ENCODE measurements around the gene KSR1.
"Not testable (repeated sequence)": the region's sequence is repeated elsewhere in the genome, so short reads cannot be mapped to it uniquely, and the experiment has no call there.

The KSR1 gene

DNA sequence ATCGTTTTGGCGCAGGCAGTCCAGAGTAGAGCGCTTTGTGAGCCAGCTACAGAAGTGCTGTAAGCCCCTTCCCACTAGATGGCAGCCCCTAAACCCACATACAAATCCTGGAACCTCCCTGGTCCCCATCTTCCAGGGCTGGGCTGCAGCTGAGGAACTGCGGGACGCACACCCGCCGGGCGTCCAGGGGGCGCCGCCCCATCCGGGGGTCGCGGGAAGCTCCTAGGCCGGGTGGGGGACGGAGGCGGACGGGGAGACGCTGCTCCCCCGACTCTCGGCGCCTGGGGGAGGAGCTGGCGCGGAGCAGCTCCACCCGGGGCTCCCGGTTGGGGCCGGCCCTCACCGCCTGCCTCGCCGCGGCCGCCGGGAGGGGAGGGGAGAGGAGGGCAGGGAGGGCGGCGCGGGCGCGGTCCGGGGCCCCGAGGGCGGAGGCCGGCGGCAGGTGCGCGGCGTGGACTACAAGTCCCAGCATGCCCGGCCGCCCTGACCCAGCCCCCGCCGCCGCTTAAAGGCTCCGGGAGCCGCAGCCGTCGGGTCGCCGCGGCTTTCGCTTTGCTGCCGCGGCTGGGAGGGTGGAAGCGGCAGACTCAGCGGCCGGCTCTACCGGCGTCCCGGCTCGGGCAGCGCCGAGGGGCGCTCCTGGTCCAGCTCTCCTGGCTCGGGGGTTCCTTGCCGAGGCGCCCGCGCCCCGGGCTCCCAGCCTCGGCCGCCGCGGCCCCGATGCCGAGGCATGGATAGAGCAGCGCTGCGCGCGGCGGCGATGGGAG is at the start of gene KSR1:
KSR1 (plus strand) TSS at position 535 of the 767 bp plus-strand sequence; CDS start at position 731, 196 bp downstream.
- peak; percentile 68 for DNase-seq

DNA sequence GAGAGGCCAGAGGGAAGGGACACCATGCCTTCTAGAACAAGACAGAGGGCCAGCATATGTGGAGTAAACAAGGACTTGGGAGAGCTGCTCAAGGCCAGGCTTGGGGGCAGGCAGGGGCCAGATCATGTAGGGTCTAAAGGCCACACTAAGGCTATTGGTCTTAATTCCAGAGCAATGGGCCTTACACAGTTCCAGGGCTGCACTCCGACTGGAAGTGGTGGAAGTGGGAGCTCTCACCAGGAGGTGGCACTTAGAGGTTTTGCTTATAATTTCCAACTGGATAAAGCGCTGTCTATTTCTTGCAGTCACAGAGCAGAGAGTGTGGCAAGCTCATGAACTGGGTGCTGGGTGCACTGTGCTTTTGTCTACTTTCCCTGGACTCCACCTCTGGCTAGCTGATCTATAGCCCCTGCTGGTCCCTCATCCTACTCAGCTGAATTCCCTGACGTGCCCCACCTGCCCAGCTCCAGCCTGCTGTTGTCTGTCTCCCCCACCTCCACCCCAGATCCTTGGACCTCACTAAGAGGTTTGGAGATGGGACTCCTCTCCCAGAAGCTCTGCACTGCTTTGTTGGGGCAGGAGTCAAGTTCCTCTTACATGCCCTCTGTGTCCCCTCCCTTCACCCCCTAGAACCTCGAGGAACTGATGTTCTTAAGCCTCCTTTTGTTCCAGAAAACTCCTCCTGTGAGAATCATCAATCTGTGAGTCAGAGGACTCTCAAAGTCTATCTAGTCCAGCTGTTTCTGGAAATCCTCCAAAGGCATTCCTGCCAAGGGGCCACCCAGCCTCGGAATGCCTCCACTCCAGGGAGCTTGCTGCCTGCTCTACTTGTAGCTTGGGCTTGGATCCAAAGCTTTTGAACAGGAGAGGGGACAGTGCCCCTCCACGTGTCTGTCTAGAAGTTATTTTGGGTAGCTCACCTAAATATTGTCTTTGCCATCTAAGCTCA is 48.1 kb upstream of the KSR1 start:
- peak; percentile 62 for DNase-seq

DNA sequence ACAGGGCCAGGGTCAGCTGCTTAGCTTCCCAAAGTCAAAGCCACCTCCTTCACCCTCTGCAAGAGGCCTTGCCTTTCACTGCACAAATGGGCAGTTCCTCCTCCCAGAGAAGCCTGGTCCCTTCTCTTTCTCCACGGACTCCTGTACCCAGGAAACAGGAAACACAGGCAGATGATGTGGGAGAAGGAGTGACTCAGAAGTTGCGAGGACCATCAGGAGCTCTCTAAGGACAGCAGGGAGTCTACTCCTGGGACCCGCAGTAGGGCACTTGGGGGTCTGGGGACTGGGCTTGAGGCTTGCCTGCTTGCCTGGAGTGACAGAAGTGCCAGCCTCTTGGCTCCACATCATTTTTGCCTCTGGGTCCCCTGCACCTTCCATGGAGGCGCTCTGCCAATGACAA is 47.4 kb upstream of the KSR1 start:
- DNase-seq: no peak

DNA sequence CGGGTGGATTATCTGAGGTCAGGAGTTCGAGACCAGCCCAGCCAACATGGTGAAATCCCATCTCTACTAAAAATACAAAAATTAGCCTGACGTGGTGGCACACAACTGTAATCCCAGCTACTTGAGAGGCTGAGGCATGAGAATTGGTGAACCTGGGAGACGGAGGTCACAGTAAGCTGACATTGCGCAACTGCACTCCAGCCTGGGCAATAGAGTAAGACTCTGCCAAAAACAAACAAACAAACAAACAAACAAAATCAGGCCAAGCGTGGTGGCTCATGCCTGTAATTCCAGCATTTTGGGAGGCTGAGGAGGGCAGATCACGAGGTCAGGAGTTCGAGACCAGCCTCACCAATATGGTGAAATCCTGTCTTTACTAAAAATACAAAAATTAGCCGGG is 44.1 kb upstream of the KSR1 start:
- not testable (repeated sequence) for DNase-seq

DNA sequence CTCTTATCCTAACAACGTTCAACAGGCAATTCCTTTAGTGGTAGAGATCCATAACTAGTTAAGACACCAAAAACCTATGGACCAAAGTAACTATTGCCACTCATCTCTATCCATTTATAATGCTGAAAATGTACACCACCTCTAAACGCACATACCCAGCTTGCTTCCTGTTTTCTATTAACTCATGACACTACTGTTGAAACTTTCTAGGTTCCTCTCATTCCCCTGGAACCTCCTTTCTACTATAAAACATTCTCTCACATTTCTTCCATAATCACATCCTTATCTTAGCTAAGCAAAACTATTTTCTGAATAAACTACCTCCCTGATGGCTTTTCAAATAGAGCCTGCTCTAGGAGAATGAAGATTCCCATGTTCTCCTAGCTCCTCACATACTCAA is 42.9 kb upstream of the KSR1 start:
- DNase-seq: no peak

DNA sequence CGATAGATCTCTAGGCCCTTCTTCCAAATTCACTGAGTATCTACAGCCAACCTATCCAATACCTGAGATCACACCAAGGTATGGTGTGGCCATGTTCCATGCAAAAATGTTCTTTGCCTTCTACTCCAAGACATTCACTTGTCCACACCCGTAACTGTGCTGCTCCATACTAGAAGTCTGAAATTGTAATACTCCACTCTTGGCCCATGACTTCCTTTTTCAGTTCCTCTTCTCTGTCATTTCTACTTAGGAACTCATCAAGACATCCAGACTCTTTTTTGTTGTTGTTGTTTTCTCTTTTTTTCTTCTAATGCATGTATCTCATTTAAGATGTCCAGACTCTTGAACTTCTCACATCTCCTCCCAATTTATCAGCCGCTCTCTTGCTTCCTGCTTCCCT is 42.5 kb upstream of the KSR1 start:
- no peak for DNase-seq

DNA sequence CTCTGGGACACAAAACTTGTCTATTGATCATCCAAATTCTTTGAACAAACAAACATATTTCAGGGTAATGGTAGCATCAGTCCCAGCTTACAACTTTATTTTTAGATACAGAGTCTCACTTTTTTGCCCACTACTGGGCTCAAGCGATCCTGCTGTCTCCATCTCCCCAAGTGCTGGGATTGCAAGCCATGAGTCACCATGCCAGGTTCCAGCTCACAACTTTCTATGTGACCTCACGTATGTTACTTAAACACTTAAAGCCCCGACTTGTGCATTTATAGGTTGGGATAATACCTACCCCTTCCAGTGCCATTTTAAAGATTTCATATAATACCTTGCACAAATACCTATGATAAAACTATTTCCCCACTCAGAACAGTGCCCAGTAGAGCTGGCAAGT is 42.0 kb upstream of the KSR1 start:
- no peak for DNase-seq

DNA sequence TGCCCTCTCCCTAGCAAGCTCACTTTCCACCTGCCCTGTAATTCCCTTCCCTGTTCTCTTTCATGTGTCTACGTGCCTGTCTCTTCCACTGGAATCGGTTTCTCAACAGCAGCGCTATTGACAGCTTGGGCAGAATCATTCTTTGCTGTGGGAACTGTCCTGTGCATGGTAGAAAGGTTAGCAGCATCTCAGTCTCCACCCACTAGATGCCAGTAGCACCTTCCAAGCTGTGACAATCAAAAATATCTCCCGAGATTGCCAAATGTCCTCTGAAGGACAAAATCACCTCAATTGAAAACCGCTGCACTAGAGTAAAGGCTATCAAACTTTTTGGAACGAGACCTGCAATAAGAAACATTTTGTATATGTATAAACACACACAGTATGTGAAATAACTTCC is 41.6 kb upstream of the KSR1 start:
- DNase-seq: no peak

DNA sequence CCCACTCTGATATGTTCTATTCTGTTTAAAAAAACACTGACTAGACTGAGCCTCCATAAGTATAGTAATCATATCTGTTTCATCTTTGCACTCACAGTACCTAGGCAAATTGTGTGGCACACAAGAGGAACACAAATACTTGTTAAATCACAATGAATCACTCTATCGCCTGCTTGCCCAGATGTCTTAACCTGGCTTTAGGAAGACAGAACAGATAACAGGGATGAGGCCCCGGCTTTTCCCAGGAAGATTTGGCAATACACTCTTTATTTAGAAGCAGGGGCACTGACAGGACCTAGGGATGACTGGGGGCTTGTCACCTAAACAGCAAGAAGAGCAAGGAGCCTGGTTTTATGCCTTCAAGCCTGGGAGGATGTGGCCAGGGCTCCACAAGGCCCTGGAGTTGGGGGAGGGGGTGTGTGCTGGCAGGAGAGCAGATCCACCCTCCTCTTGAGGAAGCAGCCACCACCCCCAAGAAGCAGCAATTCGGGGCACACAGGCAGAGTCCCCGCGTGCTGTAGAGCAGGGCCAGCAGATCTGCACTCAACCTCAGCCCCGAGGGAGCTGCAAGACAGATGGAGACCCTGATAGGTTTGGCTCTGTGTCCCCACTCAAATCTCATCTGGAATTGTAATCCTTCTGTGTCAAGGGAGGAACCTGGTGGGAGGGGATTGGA is 41.0 kb upstream of the KSR1 start:
- DNase-seq: no peak

DNA sequence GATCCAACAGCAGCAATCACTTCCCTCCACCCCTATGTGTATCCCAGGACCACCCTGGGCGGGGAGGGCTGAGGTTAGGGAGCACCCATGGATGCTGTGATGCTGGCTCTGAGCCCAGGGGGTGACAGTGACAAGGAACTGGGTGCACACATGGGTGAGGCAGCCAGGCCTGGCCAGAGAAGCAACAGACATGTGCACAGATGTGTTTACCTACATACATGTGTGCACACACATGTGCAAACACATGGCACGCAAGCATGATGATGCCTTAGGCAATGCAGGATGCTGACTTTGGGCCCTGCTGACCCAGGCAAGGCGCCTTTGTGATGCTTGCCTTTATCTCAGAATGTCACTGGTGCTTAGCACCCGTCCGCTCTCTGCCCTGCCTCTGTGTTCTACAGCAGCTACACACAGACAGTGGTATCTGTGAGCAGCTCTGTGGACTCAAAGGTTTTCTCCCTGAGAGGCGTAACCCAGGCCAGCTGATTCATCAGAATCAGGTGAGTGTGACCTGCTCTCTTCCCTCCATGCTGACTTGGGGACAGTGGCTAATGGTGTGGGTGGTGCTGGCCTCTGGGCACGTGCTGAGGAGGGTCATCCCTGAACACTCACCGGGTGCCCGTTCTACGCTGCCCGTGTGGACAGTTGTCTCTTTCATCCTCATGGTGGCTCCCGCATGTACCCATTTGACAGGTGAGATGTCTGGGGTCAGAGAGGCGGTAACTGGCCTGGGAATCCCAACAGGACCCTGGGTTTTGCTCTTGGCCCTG is 38.5 kb upstream of the KSR1 start:
- no peak for DNase-seq

DNA sequence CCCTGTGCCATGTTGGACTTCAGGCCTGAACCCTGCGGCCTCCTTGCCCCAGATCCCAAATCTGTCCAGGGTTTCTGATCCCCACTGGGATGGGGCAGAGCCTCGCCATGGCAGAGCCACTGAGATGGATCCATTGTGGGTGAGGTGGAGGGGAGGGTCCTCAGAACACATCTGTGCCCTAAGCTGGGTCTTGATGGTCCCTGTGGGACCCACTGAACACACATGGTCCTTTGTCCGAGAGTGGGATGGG is 38.0 kb upstream of the KSR1 start:
- no peak for DNase-seq

DNA sequence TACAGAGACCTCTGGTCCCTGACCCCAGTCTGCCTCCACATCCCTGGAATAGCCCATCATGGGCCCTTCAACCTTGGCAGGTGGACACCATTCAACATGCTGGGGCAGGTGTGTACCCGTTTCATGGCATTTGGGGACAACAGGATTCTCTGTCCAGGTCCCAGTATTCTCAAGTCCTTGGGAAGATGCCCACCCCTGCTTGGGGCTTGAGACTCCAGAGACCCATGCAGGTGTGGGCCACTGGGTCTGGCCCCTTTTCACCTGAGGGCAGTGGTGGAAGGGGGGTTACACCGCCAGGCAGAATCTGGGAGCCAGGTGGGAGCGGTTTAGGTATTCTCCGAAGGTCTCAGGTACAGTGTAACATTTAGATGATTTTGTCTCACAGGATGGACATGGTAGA is 37.1 kb upstream of the KSR1 start:
- DNase-seq: no peak

DNA sequence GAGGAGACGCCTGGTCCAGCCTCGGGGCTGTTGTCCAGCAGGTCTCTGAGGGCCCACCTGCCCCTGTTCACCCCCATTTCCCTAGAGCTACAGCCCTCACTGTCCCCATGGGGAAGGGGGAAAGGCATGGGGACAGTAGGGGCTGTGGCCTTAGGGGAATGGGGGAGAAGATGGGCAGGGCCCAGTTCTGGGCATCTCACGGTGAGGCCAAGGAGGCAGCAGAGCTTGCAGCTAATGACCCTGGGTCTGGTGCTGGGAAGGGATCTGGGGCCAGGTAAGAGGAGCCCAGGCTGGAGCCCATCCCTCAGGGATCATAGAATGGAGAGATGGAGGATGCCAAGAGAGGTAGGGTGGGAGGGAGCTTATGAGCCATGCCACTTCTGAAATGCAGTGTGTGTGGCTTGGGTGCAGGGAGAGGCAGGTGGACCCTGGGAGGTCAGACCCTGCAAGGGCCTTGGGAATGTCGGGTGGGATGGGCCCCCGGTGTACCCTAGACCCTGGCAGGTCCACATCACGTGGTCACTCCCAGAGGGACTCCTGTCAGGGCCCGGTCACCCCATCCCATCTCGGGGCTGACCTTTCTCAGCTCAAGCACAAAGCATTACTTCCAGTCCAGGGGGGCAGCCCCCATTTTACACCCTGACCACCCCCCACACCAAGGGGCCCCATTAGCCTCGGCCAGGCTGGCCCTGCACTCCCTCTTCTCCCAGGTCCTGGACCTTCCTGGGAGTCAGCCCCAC is 35.9 kb upstream of the KSR1 start:
- no peak for DNase-seq

DNA sequence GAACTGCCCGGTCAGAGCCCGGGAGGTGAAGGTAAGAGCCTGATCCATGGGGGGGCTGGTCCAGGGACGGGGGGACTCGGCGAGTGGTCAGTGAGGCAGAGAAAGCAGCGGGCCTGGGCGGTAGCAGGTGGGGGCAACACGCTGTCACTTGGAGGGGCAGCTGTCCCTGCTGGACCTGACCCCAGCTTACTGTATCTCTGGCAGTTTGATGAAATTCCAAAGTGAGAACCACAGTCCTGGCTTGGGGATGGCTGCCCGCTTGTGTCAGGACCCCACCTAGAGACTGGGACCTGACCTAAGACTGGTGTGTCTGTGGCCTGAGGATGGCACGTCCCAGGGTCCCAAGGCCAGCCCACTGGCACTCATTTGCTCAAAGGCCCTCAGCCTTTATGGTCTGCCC is 35.1 kb upstream of the KSR1 start:
- DNase-seq: no peak

DNA sequence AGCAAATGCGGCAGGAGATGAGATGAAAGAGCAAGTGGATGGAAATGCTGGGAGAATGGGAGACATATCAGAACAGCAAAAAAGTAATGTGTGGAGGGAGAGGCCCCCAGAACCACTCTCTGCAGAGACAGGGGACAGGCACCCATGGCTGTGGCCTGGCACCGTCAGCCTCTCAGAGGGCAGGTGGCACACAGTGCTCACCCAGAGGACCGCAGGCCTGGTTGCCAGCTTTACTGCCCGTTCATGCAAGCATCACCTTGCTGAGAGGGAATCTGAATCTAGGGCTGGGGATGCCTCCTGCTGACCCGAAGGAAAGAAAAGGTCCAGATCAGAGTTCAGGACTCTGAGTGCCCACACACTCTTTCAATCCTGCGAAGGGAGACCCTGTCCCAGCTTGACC is 34.6 kb upstream of the KSR1 start:
- not testable (repeated sequence) for DNase-seq

DNA sequence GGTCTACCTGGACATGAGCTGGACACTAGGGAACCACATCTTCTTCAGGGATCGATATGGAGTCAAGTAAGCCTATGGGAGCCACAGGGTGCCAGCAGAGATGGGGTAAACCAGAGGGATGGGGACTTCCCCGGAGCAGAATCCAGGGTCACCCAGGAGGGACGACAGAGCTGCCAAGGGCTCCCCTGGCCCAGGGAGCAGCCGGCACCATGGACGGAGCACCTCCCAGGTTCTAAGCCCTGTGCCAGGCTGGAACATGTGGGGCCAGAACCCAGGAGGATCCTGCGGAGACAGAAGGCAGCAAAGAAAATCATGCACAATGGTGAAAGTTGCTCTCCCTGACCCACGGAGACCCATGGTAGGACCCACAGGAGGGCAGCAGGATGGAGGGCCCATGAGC is 33.6 kb upstream of the KSR1 start:
- no peak for DNase-seq

DNA sequence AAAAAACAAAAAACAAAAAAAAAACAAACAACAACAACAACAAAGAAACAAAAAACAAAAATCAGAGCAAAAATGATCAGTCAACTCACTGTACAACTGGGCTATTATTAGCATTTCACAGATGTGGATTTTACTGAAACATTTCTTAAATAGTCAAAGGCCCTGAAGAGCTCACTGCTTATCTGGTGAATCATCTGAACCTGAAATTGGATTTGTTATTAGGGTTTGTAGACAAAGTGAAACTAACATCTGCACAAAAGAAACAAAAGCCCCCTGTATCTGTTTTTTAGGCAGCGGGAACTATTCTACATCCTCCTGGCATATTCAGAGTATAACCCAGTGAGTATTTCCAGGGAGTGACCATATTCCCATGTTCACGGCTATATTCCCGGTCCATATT is 32.6 kb upstream of the KSR1 start:
- DNase-seq: no peak

DNA sequence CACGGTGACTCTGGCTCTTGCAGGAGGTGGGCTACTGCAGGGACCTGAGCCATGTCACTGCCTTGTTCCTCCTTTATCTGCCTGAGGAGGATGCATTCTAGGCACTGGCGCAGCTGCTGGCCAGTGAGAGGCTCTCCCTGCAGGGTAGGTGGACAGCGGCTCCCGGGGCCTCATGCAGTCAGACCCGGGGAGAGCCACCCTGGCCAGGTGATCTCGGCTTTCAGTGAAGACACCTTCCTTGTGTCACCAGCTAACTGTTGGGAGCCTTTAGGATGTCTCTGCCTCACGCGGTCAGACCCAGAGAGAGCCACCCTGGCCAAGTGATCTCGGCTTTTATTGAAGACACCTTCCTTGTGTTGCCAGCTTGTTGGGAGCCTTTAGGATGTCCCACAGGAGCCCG is 31.7 kb upstream of the KSR1 start:
- DNase-seq: no peak

DNA sequence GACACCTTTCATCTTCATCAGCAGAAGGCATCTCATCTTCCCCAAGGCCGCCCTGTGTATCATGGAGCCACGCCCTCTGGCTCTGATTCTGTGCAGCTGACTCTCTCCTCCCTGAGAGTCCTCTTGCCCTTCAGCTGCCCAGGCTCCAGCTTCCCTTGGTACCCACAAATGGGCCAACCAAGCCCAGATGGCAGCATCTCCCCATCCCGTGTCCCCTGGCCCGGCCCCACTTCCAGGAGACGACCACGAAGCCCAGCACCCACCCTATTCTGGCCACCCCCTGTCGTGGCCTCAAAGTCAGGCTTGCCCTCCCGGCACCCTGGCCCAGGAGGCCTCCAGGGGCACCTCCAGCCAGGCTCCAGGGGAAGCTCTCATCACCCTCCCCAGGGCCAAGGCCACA is 31.3 kb upstream of the KSR1 start:
- no peak for DNase-seq

DNA sequence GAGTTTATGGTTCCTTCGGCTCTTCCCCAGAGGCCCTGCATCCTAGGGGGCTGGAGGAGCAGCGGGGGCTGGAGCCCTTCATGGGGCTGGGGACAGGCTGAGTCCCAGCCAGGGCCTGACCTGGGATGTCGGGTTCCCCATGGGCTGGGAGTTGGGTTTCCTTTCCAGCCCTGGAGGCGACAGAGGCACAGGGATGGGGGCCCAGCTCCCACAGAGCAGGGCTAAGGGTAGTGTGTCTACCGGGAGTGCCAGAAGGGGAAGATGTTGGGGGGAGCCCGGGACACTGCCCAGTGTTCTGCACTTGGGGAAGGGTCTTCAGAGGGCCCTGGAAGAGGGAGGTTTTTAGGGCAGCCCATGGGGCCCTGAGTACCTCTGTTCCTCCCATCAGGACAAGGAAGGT is 30.7 kb upstream of the KSR1 start:
- not testable (repeated sequence) for DNase-seq

DNA sequence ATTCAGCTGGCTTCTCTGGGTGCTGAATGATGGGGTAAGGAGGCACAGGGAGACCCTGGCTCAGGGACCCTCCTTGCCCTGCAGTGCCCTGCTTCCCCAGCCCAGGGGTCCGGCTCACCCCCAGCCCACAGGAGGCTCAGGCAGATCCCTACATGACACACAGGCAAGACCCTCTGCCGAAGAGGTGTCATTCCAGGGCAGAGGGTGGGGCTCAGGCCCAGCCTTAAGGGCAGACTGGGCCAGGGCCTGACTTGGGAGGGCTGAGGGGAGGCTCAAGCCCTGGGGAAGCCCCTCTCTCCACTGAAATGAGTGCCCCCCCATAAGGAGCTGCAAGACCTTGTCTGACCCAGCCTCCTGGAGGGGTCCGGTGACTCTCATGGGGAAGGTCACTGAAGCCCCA is 30.3 kb upstream of the KSR1 start:
- DNase-seq: no peak

DNA sequence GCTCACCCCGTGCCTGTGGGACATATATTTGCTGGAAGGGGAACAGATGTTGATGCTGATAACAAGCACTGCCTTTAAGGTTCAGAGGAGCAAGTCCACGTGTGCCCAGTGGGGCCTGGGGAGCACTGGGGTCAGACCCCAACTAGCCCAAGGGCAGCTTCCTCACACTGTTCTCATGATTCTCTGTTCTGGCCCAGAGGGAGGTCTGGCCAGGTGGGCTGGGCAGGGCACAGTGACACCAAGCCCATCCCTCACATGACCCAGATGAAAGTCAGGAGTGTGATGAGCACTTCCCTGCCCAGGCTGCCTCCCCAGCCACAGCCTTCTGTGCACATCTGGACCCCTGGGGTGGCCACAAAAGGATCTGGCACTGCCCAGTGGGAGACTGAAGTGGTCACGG is 29.8 kb upstream of the KSR1 start:
- DNase-seq: not testable (repeated sequence)

Data from NCI-H226 (cell line).